Measurements from ENCODE around the gene GALNS. TPM values are rescaled to one million over a fixed set of nuclear protein-coding genes. Genes with fewer than 3 reads are reported as not detected.

GALNS gene
- total and polyA plus RNA-seq, 11 donors, result 10.7 to 22.7 (median 14.1) TPM

DNA sequence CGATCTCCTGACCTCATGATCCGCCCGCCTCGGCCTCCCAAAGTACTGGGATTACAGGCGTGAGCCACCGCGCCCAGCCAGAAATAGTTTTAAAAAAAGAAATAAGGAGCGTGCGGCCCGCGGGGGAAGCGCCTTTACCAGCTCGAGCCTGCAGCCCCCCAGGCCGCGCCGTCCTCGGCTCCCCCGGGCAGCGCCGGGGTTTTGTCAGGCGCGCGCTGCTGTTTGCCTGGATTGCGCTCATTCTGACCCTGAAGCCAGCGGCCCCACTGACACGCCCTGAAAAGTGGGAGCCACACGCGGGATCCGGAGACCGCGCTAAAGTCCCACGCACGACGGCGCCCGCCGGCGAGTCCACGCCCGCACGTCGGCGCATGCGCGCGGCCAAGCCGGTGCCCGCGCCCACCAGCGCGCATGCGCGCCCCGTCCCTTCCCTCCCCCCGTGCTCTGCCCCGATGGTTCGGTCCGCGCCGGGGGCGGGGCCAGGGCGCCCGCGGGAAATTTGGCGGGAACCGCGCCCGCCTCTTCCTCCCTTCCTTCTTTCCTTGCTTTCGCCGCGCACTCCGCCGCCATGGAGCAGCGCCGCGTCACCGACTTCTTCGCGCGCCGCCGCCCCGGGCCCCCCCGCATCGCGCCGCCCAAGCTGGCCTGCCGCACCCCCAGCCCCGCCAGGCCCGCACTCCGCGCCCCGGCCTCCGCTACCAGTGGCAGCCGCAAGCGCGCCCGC, 53.3 kb downstream of the GALNS start, which contains the start of gene CDT1:
Gene CDT1, plus strand, starts transcription at position 526 of the 724 bp plus-strand sequence. Its CDS starts 43 bp downstream, at position 569.
- intact Hi-C loops (cut with DNase I), result no loop called here
- ATAC-seq (peak; percentile 35 to 71 (median 64)), DNase-seq (peak; percentile 81 to 95 (median 87))
- H3K27me3 ChIP-seq, result no peaks in the 10 kb centered on the region
- no peaks in the 10 kb centered on the region for H3K9me3 ChIP-seq
- H3K27ac ChIP-seq, result peak within 1 kb of the TSS in 11 of 12 donors; percentile 17 to 81 (median 60)
- H3K4me1 ChIP-seq, result peaks cover 0 to 30% (median 11%) of the 10 kb centered on the region in 12 donors
- peak in 1 of 2 donors; percentile 86 for TF ChIP-seq POLR2A (IDR thresholded peaks at IDR 0.05)
- TF ChIP-seq, protein P1, sequence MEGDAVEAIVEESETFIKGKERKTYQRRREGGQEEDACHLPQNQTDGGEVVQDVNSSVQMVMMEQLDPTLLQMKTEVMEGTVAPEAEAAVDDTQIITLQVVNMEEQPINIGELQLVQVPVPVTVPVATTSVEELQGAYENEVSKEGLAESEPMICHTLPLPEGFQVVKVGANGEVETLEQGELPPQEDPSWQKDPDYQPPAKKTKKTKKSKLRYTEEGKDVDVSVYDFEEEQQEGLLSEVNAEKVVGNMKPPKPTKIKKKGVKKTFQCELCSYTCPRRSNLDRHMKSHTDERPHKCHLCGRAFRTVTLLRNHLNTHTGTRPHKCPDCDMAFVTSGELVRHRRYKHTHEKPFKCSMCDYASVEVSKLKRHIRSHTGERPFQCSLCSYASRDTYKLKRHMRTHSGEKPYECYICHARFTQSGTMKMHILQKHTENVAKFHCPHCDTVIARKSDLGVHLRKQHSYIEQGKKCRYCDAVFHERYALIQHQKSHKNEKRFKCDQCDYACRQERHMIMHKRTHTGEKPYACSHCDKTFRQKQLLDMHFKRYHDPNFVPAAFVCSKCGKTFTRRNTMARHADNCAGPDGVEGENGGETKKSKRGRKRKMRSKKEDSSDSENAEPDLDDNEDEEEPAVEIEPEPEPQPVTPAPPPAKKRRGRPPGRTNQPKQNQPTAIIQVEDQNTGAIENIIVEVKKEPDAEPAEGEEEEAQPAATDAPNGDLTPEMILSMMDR (IDR thresholded peaks at IDR 0.05), result no peak
- WGBS, 4 donors, result 0 to 1% (median 0%) methylated on average over 3 to 98 of the region's 98 CpGs
- H3K4me3 ChIP-seq, result peak within 1 kb of the TSS; percentile 46 to 87 (median 72)
- peaks cover 0 to 11% (median 0%) of the 10 kb centered on the region in 9 donors for H3K36me3 ChIP-seq

DNA sequence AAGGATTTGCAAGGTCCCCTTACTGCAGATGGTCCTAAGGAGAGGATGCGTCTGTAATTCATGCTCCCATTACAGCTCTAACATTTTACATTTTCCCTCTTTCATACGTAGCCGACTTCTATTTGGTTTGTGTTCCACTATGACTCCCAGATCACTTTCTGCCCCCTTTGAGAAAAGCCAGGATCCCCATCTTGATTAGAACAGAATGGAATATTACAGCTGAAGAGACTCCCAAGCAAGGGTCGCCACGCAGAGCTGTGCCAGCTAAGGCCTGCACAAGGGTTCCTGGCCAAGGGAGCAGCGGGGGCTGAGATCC, 56.5 kb downstream of the GALNS start:
- no peak overlapping the region for H3K4me3 ChIP-seq
- peaks cover 0 to 30% (median 11%) of the 10 kb centered on the region in 12 donors for H3K4me1 ChIP-seq
- 71 to 90% (median 89%) methylated on average over 6 of the region's 6 CpGs for WGBS, 4 donors
- H3K27me3 ChIP-seq, result no peaks in the 10 kb centered on the region
- no peaks in the 10 kb centered on the region for H3K36me3 ChIP-seq
- no peak for TF ChIP-seq POLR2A (IDR thresholded peaks at IDR 0.05)
- TF ChIP-seq, protein P1 (IDR thresholded peaks at IDR 0.05), result no peak
- ATAC-seq, result no peak
- no peaks in the 10 kb centered on the region for H3K9me3 ChIP-seq
- intact Hi-C loops (cut with DNase I), result no loop called here
- DNase-seq, result peak in 1 of 5 donors; percentile 17
- no peak overlapping the region for H3K27ac ChIP-seq

DNA sequence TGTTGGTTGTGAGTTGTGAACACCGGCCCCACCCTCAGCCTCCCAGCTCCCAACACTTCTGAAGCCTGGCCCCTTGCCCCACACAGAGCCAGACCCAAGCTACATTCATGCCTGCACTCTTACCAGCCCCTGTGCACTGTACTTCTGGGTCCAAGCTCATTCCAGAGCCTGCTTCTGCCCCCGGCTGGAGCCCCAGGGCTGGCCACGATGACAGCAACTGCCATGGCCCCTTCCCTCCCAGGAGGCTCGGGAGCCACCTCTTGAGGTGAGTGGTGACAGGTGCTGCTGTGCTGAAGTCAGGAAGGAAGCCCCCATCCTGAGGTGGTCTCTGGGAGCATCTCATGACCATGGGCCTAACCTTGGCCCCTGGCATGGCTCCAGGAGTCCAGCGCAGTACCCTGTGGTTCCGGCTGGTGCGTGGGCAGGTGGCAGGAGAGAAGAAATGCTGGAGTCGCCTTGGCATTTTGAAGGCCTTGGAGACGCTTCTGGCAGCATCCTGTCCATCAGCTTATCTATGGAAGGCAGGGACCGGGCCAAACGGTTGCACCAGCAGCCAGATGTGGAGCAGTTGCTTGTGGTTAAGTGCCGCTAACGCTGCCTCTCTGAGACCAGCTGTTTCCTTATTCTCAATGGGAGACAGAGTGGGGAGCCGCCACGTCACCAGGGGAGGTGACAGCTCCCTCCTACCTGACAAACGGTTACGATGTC, 57.0 kb downstream of the GALNS start:
- Histone ChIP-seq H3K9me3 (no peaks in the 10 kb centered on the region), H3K27ac (no peak overlapping the region), H3K36me3 (no peaks in the 10 kb centered on the region), H3K4me1 (peaks cover 0 to 25% (median 11%) of the 10 kb centered on the region in 12 donors), H3K4me3 (no peak overlapping the region), H3K27me3 (no peaks in the 10 kb centered on the region)
- no peak for ATAC-seq
- intact Hi-C loops (cut with DNase I), result no loop called here
- no peak for TF ChIP-seq POLR2A (IDR thresholded peaks at IDR 0.05)
- TF ChIP-seq, protein P1 (IDR thresholded peaks at IDR 0.05), result no peak
- peak in 1 of 5 donors; percentile 26 for DNase-seq
- WGBS, 4 donors, result 73 to 91% (median 83%) methylated on average over 12 to 17 of the region's 17 CpGs

DNA sequence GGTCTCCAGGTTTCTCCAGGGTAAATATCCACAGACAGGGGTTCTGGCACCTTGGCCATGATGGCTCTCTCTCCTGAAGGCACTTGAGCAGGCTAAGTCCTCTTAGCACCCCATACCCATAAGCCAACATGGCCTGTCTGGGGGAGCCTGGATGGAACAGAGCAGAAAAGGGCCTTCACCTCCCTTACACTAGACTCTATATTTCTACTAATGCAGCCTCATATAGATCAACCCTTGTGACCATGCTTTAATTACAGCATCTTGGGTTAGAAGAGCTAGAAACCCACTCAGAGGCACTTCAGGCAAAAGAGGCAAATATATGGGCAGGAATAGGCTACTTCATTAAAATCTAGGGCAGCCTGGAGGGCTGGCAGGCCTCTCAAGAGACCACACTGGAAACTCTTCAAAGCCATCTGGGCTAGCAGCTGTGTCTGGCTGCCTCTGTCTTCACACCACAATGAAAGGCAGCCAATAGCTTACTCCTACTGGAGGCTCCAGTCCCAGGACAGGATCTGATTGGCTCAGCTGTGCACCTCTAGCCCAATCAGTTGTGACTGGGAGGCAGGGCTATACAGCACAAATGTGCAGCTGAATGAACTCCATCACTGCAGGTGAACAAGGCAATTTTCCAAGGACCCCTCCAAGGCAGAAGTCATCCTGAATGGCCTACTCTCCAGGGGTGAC, 57.8 kb downstream of the GALNS start:
- DNase-seq (no peak), ATAC-seq (no peak)
- Histone ChIP-seq H3K4me3 (no peak overlapping the region), H3K27me3 (peaks cover 0 to 2% (median 0%) of the 10 kb centered on the region in 9 donors), H3K9me3 (no peaks in the 10 kb centered on the region), H3K4me1 (peaks cover 0 to 18% (median 4%) of the 10 kb centered on the region in 12 donors), H3K36me3 (no peaks in the 10 kb centered on the region), H3K27ac (no peak overlapping the region)
- intact Hi-C loops (cut with DNase I), result no loop called here
- TF ChIP-seq, protein P1 (IDR thresholded peaks at IDR 0.05), result no peak
- TF ChIP-seq POLR2A (IDR thresholded peaks at IDR 0.05), result no peak

Measured in heart left ventricle (tissue), 16 donors.